K562 (cell line): Measurements from ENCODE around the gene COPS9. TPM values are rescaled to one million over a fixed set of nuclear protein-coding genes. Genes with fewer than 3 reads are reported as not detected.

ENCODE experiments used
- ADNP ChIP-seq: fragments of 200-800 bp; sonication (Bioruptor generic); IDR thresholded peaks from 2 replicates; pipeline ENCODE4 v1.6.1; 2016; ENCODE audit warnings: missing genetic modification characterization, missing compliant biosample characterization
- ASH1L ChIP-seq: fragments of 450-650 bp; IDR thresholded peaks from 2 replicates; pipeline ENCODE4 v1.6.1; 2018; ENCODE audit warnings: borderline replicate concordance, mild to moderate bottlenecking, low read depth; ENCODE audit not compliant: partially characterized antibody
- BRD9 ChIP-seq: fragments of 450-650 bp; IDR thresholded peaks from 2 replicates; pipeline ENCODE4 v1.6.1; 2018; ENCODE audit warnings: low read depth; ENCODE audit not compliant: partially characterized antibody
- FOXA3 ChIP-seq, 2 experiments: fragments of 450-650 bp in 1 of 2; sonication (generic) in 1 of 2; formaldehyde crosslinking; IDR thresholded peaks in 1 of 2; conservative IDR thresholded peaks in 1 of 2; 2 replicates each; pipeline versions ENCODE4 v1.4.0 to v1.8.0; 2020 to 2022; ENCODE audit warnings: mild to moderate bottlenecking in 2 of 2, missing genetic modification reagents in 1 of 2
- FOXK2 ChIP-seq, 2 experiments: fragments of 450-650 bp; IDR thresholded peaks in 1 of 2; conservative IDR thresholded peaks in 1 of 2; 2 replicates each; pipeline ENCODE4 v1.6.1; 2016; ENCODE audit warnings: low read depth in 2 of 2, mild to moderate bottlenecking in 1 of 2
- GTF3C2 ChIP-seq: IDR thresholded peaks from 3 replicates; pipeline ENCODE4 v1.6.1; 2011; ENCODE audit warnings: borderline replicate concordance, mild to moderate bottlenecking, moderate library complexity; ENCODE audit not compliant: insufficient read length; ENCODE audit errors: extremely low read depth
- JUND ChIP-seq, 2 experiments: IDR thresholded peaks; 2 replicates in 1 of 2; 3 replicates in 1 of 2; pipeline ENCODE4 v1.6.1; 2011; ENCODE audit warnings: borderline replicate concordance in 2 of 2, low read depth in 2 of 2, low read length in 2 of 2, improper control_type of control experiment in 1 of 2, missing biosample characterization in 1 of 2, missing genetic modification characterization in 1 of 2, missing genetic modification reagents in 1 of 2
- MBD1 ChIP-seq: fragments of 250-450 bp; sonication (Bioruptor Pico); IDR thresholded peaks from 2 replicates; pipeline ENCODE4 v1.8.0; 2022; ENCODE audit warnings: inconsistent platforms
- MXI1 ChIP-seq: IDR thresholded peaks from 2 replicates; pipeline ENCODE4 v1.6.1; 2011; ENCODE audit warnings: low read depth, mild to moderate bottlenecking, improper control_type of control experiment, low read length
- NBN ChIP-seq: fragments of 450-650 bp; IDR thresholded peaks from 2 replicates; pipeline ENCODE4 v1.6.1; 2016; ENCODE audit warnings: low read depth, mild to moderate bottlenecking
- NCOA2 ChIP-seq, 2 experiments: fragments of 450-650 bp; IDR thresholded peaks; 2 replicates each; pipeline ENCODE4 v1.6.1; 2018; ENCODE audit warnings: mild to moderate bottlenecking in 2 of 2, moderate library complexity in 1 of 2; ENCODE audit not compliant: partially characterized antibody in 2 of 2
- RBM25 ChIP-seq: fragments of 200-400 bp; formaldehyde crosslinking; IDR thresholded peaks from 2 replicates; pipeline ENCODE4 v1.6.1; 2018; ENCODE audit warnings: low read length, low read depth, moderate library complexity; ENCODE audit not compliant: severe bottlenecking
- RFX7 ChIP-seq: fragments of 250-450 bp; sonication (Bioruptor Pico); IDR thresholded peaks from 2 replicates; pipeline ENCODE4 v1.5.1; 2021; ENCODE audit warnings: mild to moderate bottlenecking
- SIN3B ChIP-seq: fragments of 450-650 bp; IDR thresholded peaks from 2 replicates; pipeline ENCODE4 v1.6.1; 2017; ENCODE audit warnings: low read depth, mild to moderate bottlenecking, moderate library complexity
- SPI1 ChIP-seq: IDR thresholded peaks from 2 replicates; pipeline ENCODE4 v1.6.1; 2011; ENCODE audit warnings: low read depth, low read length, control low read depth, borderline replicate concordance
- SRSF1 ChIP-seq: fragments of 200-400 bp; formaldehyde crosslinking; IDR thresholded peaks from 2 replicates; pipeline ENCODE4 v1.6.1; 2017; ENCODE audit warnings: mild to moderate bottlenecking, low read depth, low read length, moderate library complexity
- STAG1 ChIP-seq: sonication (generic); formaldehyde crosslinking; IDR thresholded peaks from 2 replicates; pipeline ENCODE4 v1.5.0; 2020; ENCODE audit warnings: missing genetic modification reagents, borderline replicate concordance
- TBL1XR1 ChIP-seq, 2 experiments: IDR thresholded peaks; 2 replicates each; pipeline ENCODE4 v1.6.1; 2012; ENCODE audit warnings: improper control_type of control experiment in 2 of 2, low read length in 2 of 2, mild to moderate bottlenecking in 1 of 2
- THAP7 ChIP-seq: fragments of 250-450 bp; sonication (Bioruptor Pico); IDR thresholded peaks from 2 replicates; pipeline ENCODE4 v1.5.0; 2021
- YY1 ChIP-seq, 3 experiments: IDR thresholded peaks; 2 replicates each; pipeline ENCODE4 v1.6.1; 2011; ENCODE audit warnings: low read length in 2 of 3, mild to moderate bottlenecking in 2 of 3, moderate library complexity in 2 of 3, borderline replicate concordance in 1 of 3, control low read depth in 1 of 3, low read depth in 1 of 3; ENCODE audit not compliant: insufficient read depth in 3 of 3, insufficient replicate concordance in 2 of 3, control insufficient read depth in 1 of 3, insufficient read length in 1 of 3; ENCODE audit errors: extremely low read depth in 1 of 3
- ZNF324 ChIP-seq: fragments of 250-450 bp; sonication (Bioruptor Pico); IDR thresholded peaks from 2 replicates; pipeline ENCODE4 v1.4.0; 2020; ENCODE audit warnings: mild to moderate bottlenecking
- ZSCAN32 ChIP-seq: fragments of 450-650 bp; formaldehyde crosslinking; IDR thresholded peaks from 2 replicates; pipeline ENCODE4 v1.4.0; 2020; ENCODE audit warnings: mild to moderate bottlenecking, moderate library complexity
- polyA plus RNA-seq, 8 experiments: library from polyadenylated mRNA; depleted of rRNA in 4 of 8; stranded (reverse) in 5 of 8; unstranded in 3 of 8; fragments of >200 nt; fragmentation: Nextera tagmentation in 2 of 8; fragmentation: Illumina TruSeq in 1 of 8; extraction: Ambion mirVana in 2 of 8; extraction: Trizol in 1 of 8; gene quantifications; 2 replicates each; pipeline versions ENCODE4 v1.2.1 to v1.2.3, GENCODE V29; 2011 to 2014; ENCODE audit warnings: inconsistent platforms in 1 of 8, missing spikeins in 1 of 8
- total RNA-seq, 7 experiments: library from RNA; depleted of rRNA in 6 of 7; stranded (reverse); fragments of >200 nt in 6 of 7; fragmentation: Illumina TruSeq in 2 of 7; extraction: Trizol in 2 of 7; gene quantifications; 2 replicates each; pipeline versions ENCODE4 v1.2.1 to v1.2.3, GENCODE V29; 2011 to 2021; ENCODE audit warnings: low replicate concordance in 1 of 7

Gene COPS9
- total and polyA plus RNA-seq, 9 of the 15 experiments (the other 6 are each of a cell fraction or from before 2014, with no cell fraction given), result 55.0 to 281 (median 99.9) TPM

GRCh38 chr2:240136013-240136670 lies at the start of gene COPS9 (continued):
- no peak for TF ChIP-seq MBD1 (CRISPR knock-in tag)
- no peak for TF ChIP-seq FOXA3 (CRISPR knock-in tag; conservative IDR thresholded peaks at IDR 0.05 in 1 of 2, IDR thresholded peaks at IDR 0.05 in 1 of 2)
- TF ChIP-seq ASH1L, result no peak
- no peak for TF ChIP-seq RFX7 (CRISPR knock-in tag)
- TF ChIP-seq NCOA2 (IDR thresholded peaks at IDR 0.05; ENCODE audit: partially characterized antibody in 2 of 2), result no peak
- no peak for TF ChIP-seq RBM25
- TF ChIP-seq BRD9, result no peak
- TF ChIP-seq MXI1, result no peak
- TF ChIP-seq SPI1, result no peak
- TF ChIP-seq FOXK2 (conservative IDR thresholded peaks at IDR 0.05 in 1 of 2, IDR thresholded peaks at IDR 0.05 in 1 of 2; ENCODE audit: low read depth in 2 of 2), result no peak
- peak in 1 of 3 experiments; percentile 41 for TF ChIP-seq YY1 (IDR thresholded peaks at IDR 0.05; ENCODE audit: borderline replicate concordance in 1 of 3, control insufficient read depth in 1 of 3, extremely low read depth in 1 of 3, insufficient read depth in 3 of 3, insufficient read length in 1 of 3, insufficient replicate concordance in 2 of 3, low read depth in 1 of 3, low read length in 2 of 3)
- no peak for TF ChIP-seq ZNF324 (CRISPR knock-in tag)
- TF ChIP-seq JUND (IDR thresholded peaks at IDR 0.05; ENCODE audit: borderline replicate concordance, low read depth, low read length), result peak; percentile 20; the same call in 1 of the 2 replicates
- TF ChIP-seq JUND (tag; IDR thresholded peaks at IDR 0.05; ENCODE audit: borderline replicate concordance, low read depth, low read length), result no peak
- TF ChIP-seq ADNP (tag), result no peak
- TF ChIP-seq ZSCAN32, result no peak
- no peak for TF ChIP-seq STAG1 (CRISPR knock-in tag)
- no peak for TF ChIP-seq SRSF1
- TF ChIP-seq THAP7, result no peak
- no peak for TF ChIP-seq NBN
- no peak for TF ChIP-seq GTF3C2
- peak; percentile 70 for TF ChIP-seq SIN3B
- TF ChIP-seq TBL1XR1 (IDR thresholded peaks at IDR 0.05; ENCODE audit: low read length in 2 of 2), result no peak
